Neural cell (in vitro differentiated cells): ENCODE results near the gene KRT85. TPM values are rescaled to one million over a fixed set of nuclear protein-coding genes. Genes with fewer than 3 reads are reported as not detected.

ENCODE experiments used
- H2AFZ ChIP-seq: fragments of 200-600, 300-800 bp; sonication (generic), shearing (Covaris generic); 2 replicates; pipeline ENCODE4 v1.6.0; 2014; ENCODE audit warnings: low read depth, mild to moderate bottlenecking, antibody characterized with exemption, low read length, moderate library complexity
- H3F3A ChIP-seq: fragments of 200-600 bp; shearing (Covaris generic); 2 replicates; pipeline ENCODE4 v1.6.1; 2016; ENCODE audit warnings: mild to moderate bottlenecking, moderate library complexity, mixed read lengths, antibody characterized with exemption, low read length; ENCODE audit not compliant: insufficient read depth, poor library complexity, severe bottlenecking
- H3K27ac ChIP-seq: fragments of 200-600, 300-800 bp; sonication (generic), shearing (Covaris generic); 2 replicates; pipeline ENCODE4 v1.5.1; 2014; ENCODE audit warnings: mild to moderate bottlenecking, low read length, moderate library complexity
- H3K27me3 ChIP-seq: fragments of 300-800, 200-600 bp; sonication (generic), shearing (Covaris generic); 2 replicates; pipeline ENCODE4 v1.6.0; 2014; ENCODE audit warnings: mild to moderate bottlenecking, low read depth, low read length, moderate library complexity; ENCODE audit not compliant: insufficient read depth
- H3K36me3 ChIP-seq: fragments of 300-800, 200-600 bp; sonication (generic), shearing (Covaris generic); 2 replicates; pipeline ENCODE4 v1.5.1; 2014; ENCODE audit warnings: mild to moderate bottlenecking, antibody characterized with exemption, low read length, moderate library complexity; ENCODE audit not compliant: insufficient read depth
- H3K4me2 ChIP-seq: fragments of 300-800, 200-600 bp; sonication (generic), shearing (Covaris generic); 2 replicates; pipeline ENCODE4 v1.6.0; 2014; ENCODE audit warnings: mild to moderate bottlenecking, low read length
- H3K4me3 ChIP-seq: fragments of 300-800, 200-600 bp; sonication (generic), shearing (Covaris generic); 2 replicates; pipeline ENCODE4 v1.5.1; 2014; ENCODE audit warnings: mild to moderate bottlenecking, low read length, moderate library complexity
- H3K79me2 ChIP-seq: fragments of 200-600 bp; shearing (Covaris generic); replicated peaks from 2 replicates; pipeline ENCODE4 v1.6.0; 2014; ENCODE audit warnings: mild to moderate bottlenecking, low read length, moderate library complexity; ENCODE audit not compliant: insufficient read depth
- H3K9ac ChIP-seq: fragments of 300-800, 200-600 bp; sonication (generic), shearing (Covaris generic); 2 replicates; pipeline ENCODE4 v1.6.1; 2016; ENCODE audit warnings: mild to moderate bottlenecking, low read length, mixed read lengths
- H3K9me2 ChIP-seq: fragments of 200-600 bp; shearing (Covaris generic); 2 replicates; pipeline ENCODE4 v1.6.1; 2016; ENCODE audit warnings: mild to moderate bottlenecking, low read length, mixed read lengths; ENCODE audit not compliant: insufficient read depth
- H3K9me3 ChIP-seq: fragments of 200-600, 300-800 bp; sonication (generic), shearing (Covaris generic); 2 replicates; pipeline ENCODE4 v1.6.1; 2016; ENCODE audit warnings: mild to moderate bottlenecking, mixed run types, low read length, moderate library complexity, mixed read lengths
- H4K20me1 ChIP-seq: fragments of 200-600 bp; shearing (Covaris generic); 2 replicates; pipeline ENCODE4 v1.6.1; 2016; ENCODE audit warnings: mild to moderate bottlenecking, mixed run types; ENCODE audit not compliant: insufficient read depth
- EP300 ChIP-seq: fragments of 450-650 bp; conservative IDR thresholded peaks from 2 replicates; pipeline ENCODE4 v1.6.1; 2014; ENCODE audit warnings: antibody characterized with exemption, mild to moderate bottlenecking, moderate library complexity; ENCODE audit not compliant: poor library complexity, severe bottlenecking
- EZH2 ChIP-seq: fragments of 200-600, 300-800 bp; shearing (Covaris generic), sonication (generic); IDR thresholded peaks from 2 replicates; pipeline ENCODE4 v1.6.1; 2014; ENCODE audit warnings: antibody characterized with exemption, low read length, borderline replicate concordance, mild to moderate bottlenecking; ENCODE audit not compliant: insufficient read depth, poor library complexity, severe bottlenecking
- MXI1 ChIP-seq: fragments of 450-650 bp; conservative IDR thresholded peaks from 2 replicates; pipeline ENCODE4 v1.6.1; 2014; ENCODE audit warnings: antibody characterized with exemption, mild to moderate bottlenecking; ENCODE audit not compliant: poor library complexity, severe bottlenecking
- POLR2AphosphoS5 ChIP-seq: IDR thresholded peaks from 2 replicates; pipeline ENCODE4 v1.6.1; 2012
- RAD21 ChIP-seq: fragments of 450-650 bp; conservative IDR thresholded peaks from 2 replicates; pipeline ENCODE4 v1.6.1; 2014; ENCODE audit warnings: antibody characterized with exemption, mild to moderate bottlenecking, moderate library complexity
- SMC3 ChIP-seq: fragments of 450-650 bp; conservative IDR thresholded peaks from 2 replicates; pipeline ENCODE4 v1.6.1; 2014; ENCODE audit warnings: antibody characterized with exemption, mild to moderate bottlenecking, moderate library complexity; ENCODE audit not compliant: poor library complexity
- TAF1 ChIP-seq: IDR thresholded peaks from 2 replicates; pipeline ENCODE4 v1.6.1; 2012; ENCODE audit warnings: low read depth
- polyA plus RNA-seq: library from polyadenylated mRNA; depleted of rRNA; stranded (reverse); fragments of >200 nt; gene quantifications from 2 replicates; pipeline ENCODE4 v1.2.3, GENCODE V29; 2014
- TF ChIP-seq, protein P1 (sequence below): IDR thresholded peaks from 2 replicates; pipeline ENCODE4 v1.6.1; 2012; ENCODE audit warnings: borderline replicate concordance
- TF ChIP-seq, protein P2 (sequence below): fragments of 450-650 bp; IDR thresholded peaks from 2 replicates; pipeline ENCODE4 v1.5.1; 2014; ENCODE audit warnings: antibody characterized with exemption, mild to moderate bottlenecking, moderate library complexity; ENCODE audit not compliant: poor library complexity, severe bottlenecking

Gene KRT85
- polyA plus RNA-seq, 1 donor from 2014 or later: not detected

DNA sequence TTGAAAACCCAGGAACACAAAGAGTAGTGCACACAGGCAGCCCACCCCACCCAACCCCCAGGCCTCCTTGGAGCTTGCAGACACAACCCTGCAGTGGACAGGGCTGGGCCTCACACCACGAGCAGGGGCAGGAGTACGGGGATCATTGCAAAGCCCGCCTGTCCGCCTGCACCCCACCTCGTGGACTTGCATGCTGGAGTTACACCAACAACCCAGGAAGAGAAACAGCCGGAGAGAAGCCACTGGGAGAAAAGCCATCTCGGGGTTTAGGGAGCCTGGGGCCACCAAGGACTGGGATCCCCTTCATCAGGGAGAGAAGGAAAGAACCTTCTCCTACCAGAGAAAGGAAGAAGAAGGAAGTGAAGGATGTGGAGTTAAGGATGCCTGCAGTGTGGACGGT is 10.0 kb upstream of the KRT85 start:
- Histone ChIP-seq H3K9me3 (no peaks in the 10 kb centered on the region), H3K27me3 (no peaks in the 10 kb centered on the region), H3K9ac (no peak overlapping the region), H3K9me2 (no peaks in the 10 kb centered on the region), H4K20me1 (no peaks in the 10 kb centered on the region), H3K79me2 (no peaks in the 10 kb centered on the region), H3K36me3 (no peaks in the 10 kb centered on the region), H3F3A (no peaks in the 10 kb centered on the region), H2AFZ (no peak overlapping the region), H3K4me2 (no peak overlapping the region), H3K4me3 (no peak overlapping the region), H3K27ac (no peak overlapping the region)
- TF ChIP-seq SMC3: no peak
- TF ChIP-seq MXI1: no peak
- TF ChIP-seq POLR2AphosphoS5: no peak
- no peak for TF ChIP-seq EP300
- TF ChIP-seq, protein P1, sequence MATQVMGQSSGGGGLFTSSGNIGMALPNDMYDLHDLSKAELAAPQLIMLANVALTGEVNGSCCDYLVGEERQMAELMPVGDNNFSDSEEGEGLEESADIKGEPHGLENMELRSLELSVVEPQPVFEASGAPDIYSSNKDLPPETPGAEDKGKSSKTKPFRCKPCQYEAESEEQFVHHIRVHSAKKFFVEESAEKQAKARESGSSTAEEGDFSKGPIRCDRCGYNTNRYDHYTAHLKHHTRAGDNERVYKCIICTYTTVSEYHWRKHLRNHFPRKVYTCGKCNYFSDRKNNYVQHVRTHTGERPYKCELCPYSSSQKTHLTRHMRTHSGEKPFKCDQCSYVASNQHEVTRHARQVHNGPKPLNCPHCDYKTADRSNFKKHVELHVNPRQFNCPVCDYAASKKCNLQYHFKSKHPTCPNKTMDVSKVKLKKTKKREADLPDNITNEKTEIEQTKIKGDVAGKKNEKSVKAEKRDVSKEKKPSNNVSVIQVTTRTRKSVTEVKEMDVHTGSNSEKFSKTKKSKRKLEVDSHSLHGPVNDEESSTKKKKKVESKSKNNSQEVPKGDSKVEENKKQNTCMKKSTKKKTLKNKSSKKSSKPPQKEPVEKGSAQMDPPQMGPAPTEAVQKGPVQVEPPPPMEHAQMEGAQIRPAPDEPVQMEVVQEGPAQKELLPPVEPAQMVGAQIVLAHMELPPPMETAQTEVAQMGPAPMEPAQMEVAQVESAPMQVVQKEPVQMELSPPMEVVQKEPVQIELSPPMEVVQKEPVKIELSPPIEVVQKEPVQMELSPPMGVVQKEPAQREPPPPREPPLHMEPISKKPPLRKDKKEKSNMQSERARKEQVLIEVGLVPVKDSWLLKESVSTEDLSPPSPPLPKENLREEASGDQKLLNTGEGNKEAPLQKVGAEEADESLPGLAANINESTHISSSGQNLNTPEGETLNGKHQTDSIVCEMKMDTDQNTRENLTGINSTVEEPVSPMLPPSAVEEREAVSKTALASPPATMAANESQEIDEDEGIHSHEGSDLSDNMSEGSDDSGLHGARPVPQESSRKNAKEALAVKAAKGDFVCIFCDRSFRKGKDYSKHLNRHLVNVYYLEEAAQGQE: no peak
- no peak for TF ChIP-seq TAF1
- TF ChIP-seq RAD21: no peak
- TF ChIP-seq, protein P2, sequence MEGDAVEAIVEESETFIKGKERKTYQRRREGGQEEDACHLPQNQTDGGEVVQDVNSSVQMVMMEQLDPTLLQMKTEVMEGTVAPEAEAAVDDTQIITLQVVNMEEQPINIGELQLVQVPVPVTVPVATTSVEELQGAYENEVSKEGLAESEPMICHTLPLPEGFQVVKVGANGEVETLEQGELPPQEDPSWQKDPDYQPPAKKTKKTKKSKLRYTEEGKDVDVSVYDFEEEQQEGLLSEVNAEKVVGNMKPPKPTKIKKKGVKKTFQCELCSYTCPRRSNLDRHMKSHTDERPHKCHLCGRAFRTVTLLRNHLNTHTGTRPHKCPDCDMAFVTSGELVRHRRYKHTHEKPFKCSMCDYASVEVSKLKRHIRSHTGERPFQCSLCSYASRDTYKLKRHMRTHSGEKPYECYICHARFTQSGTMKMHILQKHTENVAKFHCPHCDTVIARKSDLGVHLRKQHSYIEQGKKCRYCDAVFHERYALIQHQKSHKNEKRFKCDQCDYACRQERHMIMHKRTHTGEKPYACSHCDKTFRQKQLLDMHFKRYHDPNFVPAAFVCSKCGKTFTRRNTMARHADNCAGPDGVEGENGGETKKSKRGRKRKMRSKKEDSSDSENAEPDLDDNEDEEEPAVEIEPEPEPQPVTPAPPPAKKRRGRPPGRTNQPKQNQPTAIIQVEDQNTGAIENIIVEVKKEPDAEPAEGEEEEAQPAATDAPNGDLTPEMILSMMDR: no peak
- TF ChIP-seq EZH2: no peak

DNA sequence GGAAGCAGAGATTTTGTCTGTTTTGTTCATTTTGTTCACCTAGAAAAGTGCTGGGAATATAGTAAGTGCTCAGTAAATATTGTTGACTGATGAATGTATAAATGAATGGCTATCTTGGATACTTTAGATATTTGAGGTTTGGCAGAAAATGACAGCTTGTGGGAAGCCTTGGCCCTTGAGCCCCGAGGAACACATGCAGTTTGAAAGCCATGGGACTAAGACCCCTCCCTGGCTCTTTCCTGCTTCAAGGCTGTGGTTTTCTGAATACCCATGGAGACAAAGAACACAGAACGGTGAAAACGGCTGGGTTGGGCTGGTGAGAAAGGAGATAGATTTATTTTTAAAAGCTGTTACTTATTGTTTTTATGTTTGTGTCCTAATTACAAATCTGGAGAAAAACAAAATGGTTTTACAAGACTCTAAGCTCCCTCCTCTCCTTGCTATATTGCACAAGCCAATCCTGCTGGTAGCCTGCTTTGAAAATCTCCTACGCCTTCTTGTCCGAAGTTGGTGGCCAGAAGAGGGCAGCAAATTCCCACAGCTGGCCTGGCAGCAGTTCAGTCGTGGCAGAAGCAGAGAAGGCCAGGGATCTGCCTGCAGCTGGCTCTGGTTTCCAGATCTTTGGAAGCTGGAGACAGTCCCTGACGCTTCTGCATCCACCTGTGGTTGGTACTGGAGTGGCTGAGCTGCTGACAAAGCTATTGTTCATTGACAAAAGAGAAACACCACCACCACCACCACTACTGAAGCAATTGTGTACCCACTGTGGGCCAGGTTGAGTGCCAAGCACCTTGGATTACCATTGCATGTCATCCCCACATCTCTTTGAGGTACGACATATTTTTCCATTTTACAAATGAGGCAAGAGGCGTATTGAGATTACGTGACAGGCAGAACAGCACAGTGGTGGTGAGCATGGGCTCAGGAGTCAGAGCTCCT is 5.2 kb upstream of the KRT85 start:
- Histone ChIP-seq H3K36me3 (no peaks in the 10 kb centered on the region), H3F3A (no peaks in the 10 kb centered on the region), H3K79me2 (no peaks in the 10 kb centered on the region), H3K27ac (no peak overlapping the region), H3K4me3 (no peak overlapping the region), H2AFZ (no peak overlapping the region), H3K9me3 (no peaks in the 10 kb centered on the region), H4K20me1 (no peaks in the 10 kb centered on the region), H3K4me2 (no peak overlapping the region), H3K9me2 (no peaks in the 10 kb centered on the region), H3K27me3 (no peaks in the 10 kb centered on the region), H3K9ac (no peak overlapping the region)
- TF ChIP-seq TAF1 (no peak), RAD21 (peak; percentile 89), SMC3 (peak; percentile 90), EP300 (no peak)
- TF ChIP-seq, protein P2: peak; percentile 82
